PC-9 (cell line): Measurements from ENCODE around the gene PEAK3. TPM values are rescaled to one million over a fixed set of nuclear protein-coding genes. Genes with fewer than 3 reads are reported as not detected.

Source experiments
- BruUV-seq: library from RNA; stranded (reverse); fragments of 400-500 nt; replicated peaks from 2 replicates; lab custom pipeline; 2021; lab: Mats Ljungman, UMichigan
- CTCF ChIA-PET: fragments of 300-600 bp; sonication (Branson Sonifier 250); formaldehyde crosslinking; loops from one replicate; lab custom pipeline; 2022; ENCODE audit warnings: antibody characterized with exemption; lab: Charles Lee
- POLR2A ChIA-PET: fragments of 300-600 bp; sonication (Branson Sonifier 250); formaldehyde crosslinking; loops from one replicate; lab custom pipeline; 2022; ENCODE audit warnings: antibody characterized with exemption; ENCODE audit not compliant: unreplicated experiment; lab: Charles Lee
- DNase-seq, 2 experiments: peaks; one replicate each; pipeline versions ENCODE4 v3.0.0 to v3.0.0-alpha.2; 2015 to 2022; ENCODE audit warnings: mixed read lengths in 1 of 2
- H2AFZ ChIP-seq: fragments of 200-600 bp; sonication (generic); 2 replicates; pipeline ENCODE4 v1.8.1; 2017; ENCODE audit warnings: antibody characterized with exemption
- H3F3A ChIP-seq: fragments of 200-600 bp; sonication (generic); 2 replicates; pipeline ENCODE4 v1.8.1; 2017; ENCODE audit warnings: antibody characterized with exemption, mild to moderate bottlenecking, low read depth; ENCODE audit not compliant: insufficient read depth
- H3K27ac ChIP-seq: fragments of 200-600 bp; sonication (generic); 2 replicates; pipeline ENCODE4 v1.6.1; 2016; ENCODE audit warnings: mixed run types
- H3K27me3 ChIP-seq: fragments of 200-600 bp; sonication (generic); 2 replicates; pipeline ENCODE4 v1.6.1; 2016; ENCODE audit warnings: low read depth, mixed run types; ENCODE audit not compliant: insufficient read depth
- H3K36me3 ChIP-seq: fragments of 200-600 bp; sonication (generic); 2 replicates; pipeline ENCODE4 v1.6.1; 2016; ENCODE audit warnings: low read depth, mixed run types
- H3K4me1 ChIP-seq: fragments of 200-600 bp; sonication (generic); replicated peaks from 2 replicates; pipeline ENCODE4 v1.6.1; 2016; ENCODE audit warnings: mixed run types; ENCODE audit not compliant: insufficient read depth
- H3K4me2 ChIP-seq: fragments of 200-600 bp; sonication (generic); 2 replicates; pipeline ENCODE4 v1.6.1; 2017; ENCODE audit warnings: mixed run types
- H3K4me3 ChIP-seq: fragments of 200-600 bp; sonication (generic); 2 replicates; pipeline ENCODE4 v1.6.1; 2016; ENCODE audit warnings: mixed run types
- H3K79me2 ChIP-seq: fragments of 200-600 bp; sonication (generic); 2 replicates; pipeline ENCODE4 v1.6.1; 2017; ENCODE audit warnings: low read depth, mixed run types
- H3K9me2 ChIP-seq: fragments of 200-600 bp; sonication (generic); 2 replicates; pipeline ENCODE4 v1.8.1; 2017; ENCODE audit warnings: mild to moderate bottlenecking; ENCODE audit not compliant: insufficient read depth
- H3K9me3 ChIP-seq: fragments of 200-600 bp; sonication (generic); 2 replicates; pipeline ENCODE4 v1.8.1; 2016; ENCODE audit warnings: low read depth; ENCODE audit not compliant: insufficient read depth
- H4K20me1 ChIP-seq: fragments of 200-600 bp; sonication (generic); 2 replicates; pipeline ENCODE4 v1.8.1; 2017; ENCODE audit not compliant: insufficient read depth
- CTCF ChIP-seq: fragments of 200-600 bp; sonication (generic); conservative IDR thresholded peaks from 2 replicates; pipeline ENCODE4 v1.6.1; 2017; ENCODE audit warnings: mixed run types, antibody characterized with exemption, mild to moderate bottlenecking, moderate library complexity
- EZH2 ChIP-seq: fragments of 200-600 bp; sonication (generic); IDR thresholded peaks from 2 replicates; pipeline ENCODE4 v1.8.0; 2017; ENCODE audit warnings: antibody characterized with exemption, low read depth
- intact Hi-C: fragments of 100-400 bp; cut with micrococcal nuclease; formaldehyde crosslinking; loops from one replicate; pipeline ENCODE4 v1.10.0; 2022; ENCODE audit not compliant: unreplicated experiment
- total RNA-seq: library from RNA; stranded (reverse); gene quantifications from 2 replicates; pipeline ENCODE4 v1.2.3, GENCODE V29; 2021

PEAK3 gene
- total RNA-seq, 1 experiment from 2014 or later: not detected

- ChIA-PET POLR2A (no interaction called here), CTCF (no interaction called here)
- no peak overlapping the region for H3K27ac ChIP-seq
- no peak for DNase-seq
- TF ChIP-seq CTCF (no peak), EZH2 (no peak)
- H3K9me3 ChIP-seq: no peaks in the 10 kb centered on the region
- H3K4me1 ChIP-seq: no peaks in the 10 kb centered on the region
- no peak overlapping the region for H3K4me3 ChIP-seq
- H4K20me1 ChIP-seq: no peaks in the 10 kb centered on the region
- H3K9me2 ChIP-seq: no peaks in the 10 kb centered on the region
- H3K4me2 ChIP-seq: no peak overlapping the region
- no peaks in the 10 kb centered on the region for H3K36me3 ChIP-seq
- H3K27me3 ChIP-seq: 0 out of 2 replicates have a peak, but pooled peaks cover 3% of the 10 kb centered on the region
- no peak overlapping the region for H2AFZ ChIP-seq
- H3F3A ChIP-seq: no peaks in the 10 kb centered on the region
- intact Hi-C loops: no loop called here
- BruUV-seq: no TSS peak
- no peaks in the 10 kb centered on the region for H3K79me2 ChIP-seq
Observed at GRCh38 chr19:2312820-2313501, 31.0 kb upstream of the PEAK3 start.

- H3K36me3 ChIP-seq: no peaks in the 10 kb centered on the region
- intact Hi-C loops: no loop called here
- no peak overlapping the region for H2AFZ ChIP-seq
- H3K79me2 ChIP-seq: no peaks in the 10 kb centered on the region
- no peak overlapping the region for H3K27ac ChIP-seq
- CTCF ChIA-PET: no interaction called here
- no peak overlapping the region for H3K4me3 ChIP-seq
- H3K4me2 ChIP-seq: no peak overlapping the region
- H3K9me2 ChIP-seq: no peaks in the 10 kb centered on the region
- no peak for DNase-seq
- BruUV-seq: no TSS peak
- 0 out of 2 replicates have a peak, but pooled peaks cover 3% of the 10 kb centered on the region for H3K27me3 ChIP-seq
- no peaks in the 10 kb centered on the region for H3K9me3 ChIP-seq
- H3K4me1 ChIP-seq: no peaks in the 10 kb centered on the region
- H3F3A ChIP-seq: no peaks in the 10 kb centered on the region
- POLR2A ChIA-PET: no interaction called here
- no peaks in the 10 kb centered on the region for H4K20me1 ChIP-seq
- no peak for TF ChIP-seq EZH2
- no peak for TF ChIP-seq CTCF
Observed at GRCh38 chr19:2311093-2311492, 29.1 kb upstream of the PEAK3 start.

- no peak overlapping the region for H3K4me2 ChIP-seq
- DNase-seq: no peak
- no peaks in the 10 kb centered on the region for H4K20me1 ChIP-seq
- no peaks in the 10 kb centered on the region for H3K36me3 ChIP-seq
- intact Hi-C loops: no loop called here
- no peak overlapping the region for H2AFZ ChIP-seq
- no peaks in the 10 kb centered on the region for H3K9me3 ChIP-seq
- H3K79me2 ChIP-seq: no peaks in the 10 kb centered on the region
- H3K4me3 ChIP-seq: no peak overlapping the region
- H3F3A ChIP-seq: no peaks in the 10 kb centered on the region
- CTCF ChIA-PET: interaction anchor here (0.6 kb wide), 1 partner anchor 327 kb away, joined by 4 read pairs; no protein-coding TSS in a partner anchor
- H3K9me2 ChIP-seq: no peaks in the 10 kb centered on the region
- TF ChIP-seq EZH2 (no peak), CTCF (no peak)
- no peaks in the 10 kb centered on the region for H3K4me1 ChIP-seq
- POLR2A ChIA-PET: no interaction called here
- 0 out of 2 replicates have a peak, but pooled peaks cover 3% of the 10 kb centered on the region for H3K27me3 ChIP-seq
- BruUV-seq: no TSS peak
- H3K27ac ChIP-seq: no peak overlapping the region
Observed at GRCh38 chr19:2309734-2310362, 27.9 kb upstream of the PEAK3 start.
